ENCODE measurements around the gene RP9.

Gene RP9

DNA sequence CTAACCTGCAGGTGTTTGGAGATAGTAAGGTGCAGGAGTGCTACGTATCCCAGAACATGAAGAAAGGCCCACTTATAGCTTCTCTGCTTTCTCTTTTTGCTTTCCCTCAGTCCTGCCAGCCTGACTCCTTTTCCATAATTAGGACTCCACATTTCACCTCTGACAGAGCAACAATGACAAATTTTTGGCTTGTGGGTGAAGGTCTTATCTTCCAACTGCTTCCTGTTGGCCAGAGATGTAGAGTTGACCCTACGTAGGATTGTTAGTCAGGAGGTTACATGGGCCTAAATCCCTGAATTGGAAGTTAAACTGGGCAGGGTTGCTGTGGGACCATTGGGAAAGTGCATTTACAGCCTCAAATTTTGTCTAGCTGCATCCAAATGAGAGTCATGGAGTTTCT lies 21.3 kb downstream of the RP9 start:
- H2AFZ ChIP-seq (ENCODE audit: low read depth, low read length), result no peak overlapping the region
- no peaks in the 10 kb centered on the region for H4K20me1 ChIP-seq (ENCODE audit: insufficient read depth, low read length)
- no peak overlapping the region for H3K27ac ChIP-seq (ENCODE audit: low read length)
- no peaks in the 10 kb centered on the region for H3K9me3 ChIP-seq (ENCODE audit: insufficient read depth, low read length)
- H3K79me2 ChIP-seq (ENCODE audit: low read length), result no peaks in the 10 kb centered on the region
- H3K4me2 ChIP-seq (ENCODE audit: low read length), result no peak overlapping the region
- H3K4me1 ChIP-seq (ENCODE audit: low read length), result no peaks in the 10 kb centered on the region
- no peak overlapping the region for H3K9ac ChIP-seq (ENCODE audit: low read length)
- no peak for TF ChIP-seq EZH2phosphoT487 (IDR thresholded peaks at IDR 0.05; ENCODE audit: low read depth)
- TF ChIP-seq, protein P1, sequence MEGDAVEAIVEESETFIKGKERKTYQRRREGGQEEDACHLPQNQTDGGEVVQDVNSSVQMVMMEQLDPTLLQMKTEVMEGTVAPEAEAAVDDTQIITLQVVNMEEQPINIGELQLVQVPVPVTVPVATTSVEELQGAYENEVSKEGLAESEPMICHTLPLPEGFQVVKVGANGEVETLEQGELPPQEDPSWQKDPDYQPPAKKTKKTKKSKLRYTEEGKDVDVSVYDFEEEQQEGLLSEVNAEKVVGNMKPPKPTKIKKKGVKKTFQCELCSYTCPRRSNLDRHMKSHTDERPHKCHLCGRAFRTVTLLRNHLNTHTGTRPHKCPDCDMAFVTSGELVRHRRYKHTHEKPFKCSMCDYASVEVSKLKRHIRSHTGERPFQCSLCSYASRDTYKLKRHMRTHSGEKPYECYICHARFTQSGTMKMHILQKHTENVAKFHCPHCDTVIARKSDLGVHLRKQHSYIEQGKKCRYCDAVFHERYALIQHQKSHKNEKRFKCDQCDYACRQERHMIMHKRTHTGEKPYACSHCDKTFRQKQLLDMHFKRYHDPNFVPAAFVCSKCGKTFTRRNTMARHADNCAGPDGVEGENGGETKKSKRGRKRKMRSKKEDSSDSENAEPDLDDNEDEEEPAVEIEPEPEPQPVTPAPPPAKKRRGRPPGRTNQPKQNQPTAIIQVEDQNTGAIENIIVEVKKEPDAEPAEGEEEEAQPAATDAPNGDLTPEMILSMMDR (IDR thresholded peaks at IDR 0.05; ENCODE audit: low read depth, low read length), result no peak
- no peaks in the 10 kb centered on the region for H3K36me3 ChIP-seq (replicated peaks; ENCODE audit: low read depth, low read length)
- H3K4me3 ChIP-seq (ENCODE audit: low read length), result no peak overlapping the region
- H3K27me3 ChIP-seq (ENCODE audit: low read depth, low read length), result no peaks in the 10 kb centered on the region

DNA sequence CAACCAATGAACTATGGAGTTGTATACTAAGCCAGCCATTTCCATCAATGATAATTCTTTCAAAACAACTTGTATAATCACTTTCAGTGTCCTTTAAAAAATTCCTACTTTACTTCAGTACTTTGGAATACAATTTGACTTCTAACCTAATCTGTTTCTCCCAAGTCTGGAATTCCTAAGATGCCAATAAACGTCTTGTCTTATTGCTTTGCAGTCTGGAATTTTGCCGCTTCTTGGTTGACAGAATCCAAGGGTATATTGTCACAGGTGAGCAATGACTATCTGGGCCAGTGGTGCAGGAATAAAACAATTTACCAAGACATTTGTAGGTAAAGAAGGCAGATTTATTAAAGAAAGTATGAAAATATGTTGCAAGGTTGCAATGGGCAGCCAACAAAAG lies 21.8 kb downstream of the RP9 start:
- Histone ChIP-seq H3K9ac (ENCODE audit: low read length) (no peak overlapping the region), H3K36me3 (replicated peaks; ENCODE audit: low read depth, low read length) (no peaks in the 10 kb centered on the region), H3K4me3 (ENCODE audit: low read length) (no peak overlapping the region), H3K79me2 (ENCODE audit: low read length) (no peaks in the 10 kb centered on the region), H3K9me3 (ENCODE audit: insufficient read depth, low read length) (no peaks in the 10 kb centered on the region), H3K27ac (ENCODE audit: low read length) (no peak overlapping the region), H4K20me1 (ENCODE audit: insufficient read depth, low read length) (no peaks in the 10 kb centered on the region), H3K27me3 (ENCODE audit: low read depth, low read length) (no peaks in the 10 kb centered on the region), H3K4me1 (ENCODE audit: low read length) (no peaks in the 10 kb centered on the region), H3K4me2 (ENCODE audit: low read length) (no peak overlapping the region), H2AFZ (ENCODE audit: low read depth, low read length) (no peak overlapping the region)
- no peak for TF ChIP-seq EZH2phosphoT487 (IDR thresholded peaks at IDR 0.05; ENCODE audit: low read depth)
- TF ChIP-seq, protein P1 (IDR thresholded peaks at IDR 0.05; ENCODE audit: low read depth, low read length), result no peak

DNA sequence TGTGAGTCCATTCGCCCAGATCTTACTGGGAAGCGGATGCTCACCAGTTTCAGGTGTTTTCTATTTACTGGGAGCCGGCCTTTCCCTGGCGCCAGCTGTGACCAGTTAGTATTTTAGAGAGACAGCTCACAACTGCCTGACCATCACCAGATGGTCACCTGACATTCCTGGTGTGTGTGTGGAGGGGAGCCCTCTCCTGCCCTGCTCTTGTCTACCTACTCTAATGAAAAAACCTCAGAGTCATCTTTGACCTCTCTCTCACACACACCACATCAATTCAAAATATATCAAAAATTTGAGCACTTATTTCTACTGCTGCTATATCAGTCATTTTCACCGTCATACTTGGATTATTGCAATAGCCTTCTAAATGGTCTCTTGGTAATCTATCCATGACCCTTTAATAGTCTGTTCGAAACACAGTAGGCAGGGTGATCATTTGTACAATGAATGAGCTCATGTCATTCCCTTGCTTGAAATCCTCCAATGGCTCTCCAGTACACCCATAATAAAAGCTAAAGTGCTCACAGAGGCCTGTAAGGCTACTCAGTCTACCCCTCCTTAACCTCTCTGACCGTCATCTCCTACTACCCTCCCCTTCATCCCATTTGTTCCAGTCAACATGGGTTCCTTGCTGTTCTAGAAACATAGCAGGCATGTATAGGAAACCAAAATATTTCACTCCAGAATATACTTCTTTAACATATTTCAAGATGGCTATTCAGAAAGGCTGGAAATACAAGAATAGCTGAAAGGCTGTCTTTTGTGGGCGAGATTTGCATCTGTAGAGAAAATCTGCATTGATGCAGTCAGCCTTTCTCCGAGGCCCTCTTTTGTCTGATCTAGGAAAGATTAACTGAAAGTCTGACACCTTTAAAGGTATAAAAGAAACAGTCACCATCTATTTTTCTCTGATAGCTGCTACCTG lies 29.2 kb downstream of the RP9 start:
- Histone ChIP-seq H3K4me2 (ENCODE audit: low read length) (no peak overlapping the region), H3K9me3 (ENCODE audit: insufficient read depth, low read length) (no peaks in the 10 kb centered on the region), H3K27me3 (ENCODE audit: low read depth, low read length) (no peaks in the 10 kb centered on the region), H3K9ac (ENCODE audit: low read length) (no peak overlapping the region), H3K4me1 (ENCODE audit: low read length) (no peaks in the 10 kb centered on the region), H3K27ac (ENCODE audit: low read length) (no peak overlapping the region), H2AFZ (ENCODE audit: low read depth, low read length) (no peak overlapping the region), H3K79me2 (ENCODE audit: low read length) (no peaks in the 10 kb centered on the region), H4K20me1 (ENCODE audit: insufficient read depth, low read length) (no peaks in the 10 kb centered on the region), H3K4me3 (ENCODE audit: low read length) (no peak overlapping the region), H3K36me3 (replicated peaks; ENCODE audit: low read depth, low read length) (no peaks in the 10 kb centered on the region)
- TF ChIP-seq, protein P1 (IDR thresholded peaks at IDR 0.05; ENCODE audit: low read depth, low read length), result no peak
- no peak for TF ChIP-seq EZH2phosphoT487 (IDR thresholded peaks at IDR 0.05; ENCODE audit: low read depth)

DNA sequence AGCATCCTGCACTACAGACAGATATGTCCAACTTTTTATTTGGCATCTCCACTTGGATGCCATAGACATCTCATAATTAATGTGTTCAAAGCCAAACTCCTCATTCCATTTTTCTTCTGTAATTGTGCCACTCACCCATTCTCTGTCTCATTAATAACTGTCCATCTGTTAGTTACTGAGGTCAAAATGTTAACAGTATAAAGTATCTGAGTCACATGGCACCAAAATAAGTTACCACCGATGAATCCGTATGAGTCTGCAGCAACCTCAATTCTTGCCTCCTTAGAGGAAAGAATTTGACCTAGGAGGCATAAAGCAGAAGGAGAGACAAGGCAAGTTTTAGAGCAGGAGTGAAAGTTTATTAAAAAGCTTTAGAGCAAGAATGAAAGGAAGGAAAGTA lies 30.1 kb downstream of the RP9 start:
- Histone ChIP-seq H2AFZ (ENCODE audit: low read depth, low read length) (no peak overlapping the region), H3K9ac (ENCODE audit: low read length) (no peak overlapping the region), H3K4me2 (ENCODE audit: low read length) (no peak overlapping the region)

More for the DNA sequence above, 30.1 kb downstream of the RP9 start:
- H3K4me1 ChIP-seq (ENCODE audit: low read length), result no peaks in the 10 kb centered on the region
- no peaks in the 10 kb centered on the region for H3K79me2 ChIP-seq (ENCODE audit: low read length)
- H3K27me3 ChIP-seq (ENCODE audit: low read depth, low read length), result no peaks in the 10 kb centered on the region
- H3K9me3 ChIP-seq (ENCODE audit: insufficient read depth, low read length), result no peaks in the 10 kb centered on the region
- no peaks in the 10 kb centered on the region for H3K36me3 ChIP-seq (replicated peaks; ENCODE audit: low read depth, low read length)
- H3K4me3 ChIP-seq (ENCODE audit: low read length), result no peak overlapping the region
- TF ChIP-seq, protein P1 (IDR thresholded peaks at IDR 0.05; ENCODE audit: low read depth, low read length), result no peak
- no peaks in the 10 kb centered on the region for H4K20me1 ChIP-seq (ENCODE audit: insufficient read depth, low read length)
- H3K27ac ChIP-seq (ENCODE audit: low read length), result no peak overlapping the region

Measured in OCI-LY3 (cell line).